K562 (cell line): ENCODE data around the gene GMDS. TPM values are rescaled to one million over a fixed set of nuclear protein-coding genes. Genes with fewer than 3 reads are reported as not detected.

Experiments used
- ATAC-seq: fragments of 200-7000 bp; cut with Tn5 transposase; 3 replicates; pipeline ENCODE4 v1.9.1; 2020; ENCODE audit warnings: moderate library complexity
- BruUV-seq: library from RNA; stranded (reverse); fragments of 400-500 nt; replicated peaks from 2 replicates; lab custom pipeline; 2021; lab: Mats Ljungman, UMichigan
- CTCF ChIA-PET: fragments of 300-600 bp; formaldehyde crosslinking; extraction: SDS; loops from one replicate; lab custom pipeline; 2021; ENCODE audit warnings: low intra/inter-chr PET ratio; lab: Yijun Ruan, JAX
- POLR2A ChIA-PET: fragments of 300-600, 350-650 bp; sonication (Branson Sonifier 250); formaldehyde crosslinking; extraction: SDS; loops from one replicate; lab custom pipeline; 2021; ENCODE audit warnings: antibody characterized with exemption, inconsistent platforms; lab: Yijun Ruan, JAX
- DNase-seq, 4 experiments: peaks; one replicate each; pipeline versions ENCODE4 v3.0.0 to v3.0.0-alpha.2; 2011 to 2018; ENCODE audit warnings: low spot score in 3 of 4, mixed read lengths in 3 of 4; ENCODE audit errors: extremely low read depth in 1 of 4
- FAIRE-seq: peaks from 2 replicates; lab custom pipeline; 2011; peaks lifted over from hg19 to GRCh38; lab: Jason Lieb, UNC
- H2AFZ ChIP-seq: 2 replicates; pipeline ENCODE4 v1.6.0; 2011; ENCODE audit warnings: low read depth, low read length, control low read depth, inconsistent platforms
- H3K27ac ChIP-seq: fragments of 200-600 bp; 3 replicates; pipeline ENCODE4 v1.8.0; 2011; ENCODE audit warnings: low read depth, mild to moderate bottlenecking, control low read depth, inconsistent platforms, low read length, moderate library complexity, mixed read lengths; ENCODE audit errors: extremely low read depth
- H3K27me3 ChIP-seq, 2 experiments: fragments of 300-600 bp in 1 of 2; 2 replicates in 1 of 2; 3 replicates in 1 of 2; pipeline versions ENCODE4 v1.6.0 to v1.8.0; 2011; ENCODE audit warnings: inconsistent platforms in 2 of 2, low read length in 2 of 2, mild to moderate bottlenecking in 1 of 2, mixed read lengths in 1 of 2, moderate library complexity in 1 of 2; ENCODE audit not compliant: control insufficient read depth in 2 of 2, insufficient read depth in 2 of 2
- H3K36me3 ChIP-seq: fragments of 300-600 bp; 3 replicates; pipeline ENCODE4 v1.8.0; 2011; ENCODE audit warnings: mild to moderate bottlenecking, low read length, inconsistent platforms; ENCODE audit not compliant: control insufficient read depth, insufficient read depth
- H3K4me1 ChIP-seq, 2 experiments: fragments of 200-600 bp in 1 of 2; replicated peaks in 1 of 2; 2 replicates in 1 of 2; 3 replicates in 1 of 2; pipeline versions ENCODE4 v1.5.1 to v1.8.0; 2011; ENCODE audit warnings: inconsistent platforms in 2 of 2, low read length in 2 of 2, mild to moderate bottlenecking in 1 of 2, mixed read lengths in 1 of 2, moderate library complexity in 1 of 2; ENCODE audit not compliant: control insufficient read depth in 2 of 2, insufficient read depth in 2 of 2
- H3K4me2 ChIP-seq: 2 replicates; pipeline ENCODE4 v1.6.1; 2011; ENCODE audit warnings: low read length, control low read depth, inconsistent platforms, mixed read lengths; ENCODE audit not compliant: insufficient read depth
- H3K4me3 ChIP-seq: fragments of 200-600 bp; sonication (generic), shearing (Covaris generic); 2 replicates; pipeline ENCODE4 v1.5.1; 2016; ENCODE audit warnings: control low read depth, inconsistent platforms
- H3K79me2 ChIP-seq: fragments of 200-600 bp; 3 replicates; pipeline ENCODE4 v1.8.0; 2011; ENCODE audit warnings: low read length, inconsistent platforms; ENCODE audit not compliant: control insufficient read depth, insufficient read depth
- H3K9ac ChIP-seq, 2 experiments: 2 replicates each; pipeline versions ENCODE4 v1.6.0 to v1.6.1; 2011; ENCODE audit warnings: low read depth in 2 of 2, low read length in 2 of 2, control low read depth in 1 of 2, inconsistent platforms in 1 of 2, mild to moderate bottlenecking in 1 of 2, mixed read lengths in 1 of 2; ENCODE audit not compliant: insufficient read depth in 1 of 2
- H3K9me1 ChIP-seq: one replicate; pipeline ENCODE4 v1.6.0; 2011; ENCODE audit warnings: inconsistent platforms, mild to moderate bottlenecking, low read length, moderate library complexity; ENCODE audit not compliant: control insufficient read depth, insufficient read depth
- H3K9me3 ChIP-seq: replicated peaks from 2 replicates; pipeline ENCODE4 v1.5.1; 2011; ENCODE audit warnings: low read depth, low read length, inconsistent platforms; ENCODE audit not compliant: control insufficient read depth, insufficient read depth
- H4K20me1 ChIP-seq: replicated peaks from 2 replicates; pipeline ENCODE4 v1.6.1; 2011; ENCODE audit warnings: low read length, inconsistent platforms, mixed read lengths; ENCODE audit not compliant: control insufficient read depth, insufficient read depth
- KAT7 ChIP-seq: sonication (generic); formaldehyde crosslinking; IDR thresholded peaks from 2 replicates; pipeline ENCODE4 v1.8.0; 2022; ENCODE audit warnings: missing genetic modification reagents, mild to moderate bottlenecking, borderline replicate concordance
- KDM5B ChIP-seq: fragments of 200-600 bp; sonication (generic); IDR thresholded peaks from 2 replicates; pipeline ENCODE4 v1.6.1; 2012; ENCODE audit warnings: low read depth, mild to moderate bottlenecking, moderate library complexity, low read length, control low read depth, inconsistent platforms; ENCODE audit not compliant: insufficient replicate concordance
- NCOA1 ChIP-seq: fragments of 450-650 bp; IDR thresholded peaks from 2 replicates; pipeline ENCODE4 v1.6.1; 2016; ENCODE audit warnings: low read depth
- NR2C1 ChIP-seq, 2 experiments: fragments of 450-650 bp; IDR thresholded peaks; 2 replicates each; pipeline ENCODE4 v1.6.1; 2017; ENCODE audit warnings: mild to moderate bottlenecking in 2 of 2, antibody characterized with exemption in 1 of 2, inconsistent platforms in 1 of 2, missing compliant biosample characterization in 1 of 2, missing genetic modification characterization in 1 of 2
- SIN3B ChIP-seq: fragments of 450-650 bp; IDR thresholded peaks from 2 replicates; pipeline ENCODE4 v1.6.1; 2017; ENCODE audit warnings: low read depth, mild to moderate bottlenecking, moderate library complexity
- ZNF395 ChIP-seq: fragments of 200-800 bp; sonication (Bioruptor generic); IDR thresholded peaks from 2 replicates; pipeline ENCODE4 v1.6.1; 2017; ENCODE audit warnings: missing genetic modification characterization, missing compliant biosample characterization
- WGBS: fragments of 100-300 bp; shearing (Covaris generic); methylation state at CpG from one replicate; pipeline ENCODE4 v1.1.6; 2016; ENCODE audit warnings: low coverage, mixed read lengths; ENCODE audit not compliant: insufficient coverage; ENCODE audit errors: missing lambda C conversion rate; 5-methylcytosine and 5-hydroxymethylcytosine counted together
- in situ Hi-C: fragments of 300-500 bp; cut with MboI; formaldehyde crosslinking; loops from 4 replicates; pipeline ENCODE4 v1.15.0; 2018; ENCODE audit warnings: inconsistent platforms, mixed read lengths
- intact Hi-C: fragments of 100-400 bp; cut with micrococcal nuclease; formaldehyde crosslinking; loops from 2 replicates; pipeline ENCODE4 v1.14.2; 2022
- polyA plus RNA-seq, 8 experiments: library from polyadenylated mRNA; depleted of rRNA in 4 of 8; stranded (reverse) in 5 of 8; unstranded in 3 of 8; fragments of >200 nt; fragmentation: Nextera tagmentation in 2 of 8; fragmentation: Illumina TruSeq in 1 of 8; extraction: Ambion mirVana in 2 of 8; extraction: Trizol in 1 of 8; gene quantifications; 2 replicates each; pipeline versions ENCODE4 v1.2.1 to v1.2.3, GENCODE V29; 2011 to 2014; ENCODE audit warnings: inconsistent platforms in 1 of 8, missing spikeins in 1 of 8
- total RNA-seq, 7 experiments: library from RNA; depleted of rRNA in 6 of 7; stranded (reverse); fragments of >200 nt in 6 of 7; fragmentation: Illumina TruSeq in 2 of 7; extraction: Trizol in 2 of 7; gene quantifications; 2 replicates each; pipeline versions ENCODE4 v1.2.1 to v1.2.3, GENCODE V29; 2011 to 2021; ENCODE audit warnings: low replicate concordance in 1 of 7

Gene GMDS
- total and polyA plus RNA-seq, 9 of the 15 experiments (the other 6 are each of a cell fraction or from before 2014, with no cell fraction given): 0.48 to 31.8 (median 13.4) TPM

GRCh38 chr6:2272696-2273095 lies 27.3 kb upstream of the GMDS start:
- in situ Hi-C loops: no loop called here
- no peaks in the 10 kb centered on the region for H3K36me3 ChIP-seq
- no peak overlapping the region for H2AFZ ChIP-seq
- intact Hi-C loops: no loop called here
- H3K27ac ChIP-seq: no peak overlapping the region
- H3K79me2 ChIP-seq: no peaks in the 10 kb centered on the region
- ChIA-PET CTCF (no interaction called here), POLR2A (interaction anchor here (0.8 kb wide), 1 partner anchor 12 kb away, joined by 3 read pairs; no protein-coding TSS in a partner anchor)
- H3K27me3 ChIP-seq: no peaks in the 10 kb centered on the region
- H3K9ac ChIP-seq: no peak overlapping the region
- TF ChIP-seq KDM5B (no peak), SIN3B (no peak), KAT7 (CRISPR knock-in tag) (no peak), NR2C1 (IDR thresholded peaks at IDR 0.05) (no peak), NR2C1 (tag; IDR thresholded peaks at IDR 0.05) (no peak), NCOA1 (no peak), ZNF395 (CRISPR knock-in tag) (no peak)
- ATAC-seq (no peak), DNase-seq (no peak), FAIRE-seq (no peak)
- 6% methylated on average over 3 of the region's 3 CpGs for WGBS
- H3K9me1 ChIP-seq: no peaks in the 10 kb centered on the region
- H3K4me1 ChIP-seq: no peaks in the 10 kb centered on the region
- no TSS peak for BruUV-seq
- no peaks in the 10 kb centered on the region for H3K9me3 ChIP-seq
- H4K20me1 ChIP-seq: no peaks in the 10 kb centered on the region
- H3K4me3 ChIP-seq: no peak overlapping the region
- no peak overlapping the region for H3K4me2 ChIP-seq
